Activated T-cell treated with anti-CD3 and anti-CD28 coated beads, Interleukin-2, amount 50 U/mL, for 72 hours (primary cell): ENCODE data around the gene LAMA2. TPM values are rescaled to one million over a fixed set of nuclear protein-coding genes. Genes with fewer than 3 reads are reported as not detected.
"Not testable (repeated sequence)": the region's sequence is repeated elsewhere in the genome, so short reads cannot be mapped to it uniquely, and the experiment has no call there.

Source experiments
- ATAC-seq, 2 donors: fragments of 150-1000 bp; cut with Tn5 transposase; replicated peaks in 1 of 2; 2 replicates each; pipeline ENCODE4 v1.10.0; 2021; ENCODE audit warnings: moderate library complexity in 2 of 2, mild to moderate bottlenecking in 1 of 2
- DNase-seq, 2 donors: peaks; one replicate each; pipeline ENCODE4 v3.0.0; 2021 to 2022; ENCODE audit warnings: mixed read lengths in 1 of 2
- H3K27ac Mint-ChIP-seq: one replicate; pipeline ENCODE4 v1.8.0; 2022; ENCODE audit warnings: mild to moderate bottlenecking, moderate library complexity, mixed read lengths
- H3K27me3 Mint-ChIP-seq: one replicate; pipeline ENCODE4 v1.8.0; 2022; ENCODE audit warnings: low read depth, mixed read lengths
- H3K36me3 Mint-ChIP-seq, 2 donors: one replicate each; pipeline ENCODE4 v1.8.0; 2022; ENCODE audit warnings: mixed read lengths in 2 of 2, mild to moderate bottlenecking in 1 of 2; ENCODE audit not compliant: insufficient read depth in 2 of 2
- H3K4me1 Mint-ChIP-seq: one replicate; pipeline ENCODE4 v1.8.0; 2022; ENCODE audit warnings: low read depth, mixed read lengths
- H3K4me3 Mint-ChIP-seq, 2 donors: one replicate each; pipeline ENCODE4 v1.8.0; 2022; ENCODE audit warnings: mild to moderate bottlenecking in 2 of 2, mixed read lengths in 2 of 2, moderate library complexity in 2 of 2
- H3K9me3 Mint-ChIP-seq, 2 donors: one replicate each; pipeline ENCODE4 v1.8.0; 2022; ENCODE audit warnings: mixed read lengths in 2 of 2
- total RNA-seq, 2 donors: library from RNA; stranded (reverse); gene quantifications; one replicate each; pipeline ENCODE4 v1.2.3, GENCODE V29; 2022

The LAMA2 gene
- total RNA-seq, 2 donors from 2014 or later = 0.05 TPM; not detected in 1

GRCh38 chr6:129030215-129030614 lies 147.3 kb downstream of the LAMA2 start:
- no peaks in the 10 kb centered on the region for H3K9me3 Mint-ChIP-seq
- no peaks in the 10 kb centered on the region for H3K4me1 Mint-ChIP-seq
- no peaks in the 10 kb centered on the region for H3K36me3 Mint-ChIP-seq
- DNase-seq (no peak), ATAC-seq (no peak)
- H3K4me3 Mint-ChIP-seq = no peak overlapping the region
- no peaks in the 10 kb centered on the region for H3K27me3 Mint-ChIP-seq
- no peak overlapping the region for H3K27ac Mint-ChIP-seq

DNA sequence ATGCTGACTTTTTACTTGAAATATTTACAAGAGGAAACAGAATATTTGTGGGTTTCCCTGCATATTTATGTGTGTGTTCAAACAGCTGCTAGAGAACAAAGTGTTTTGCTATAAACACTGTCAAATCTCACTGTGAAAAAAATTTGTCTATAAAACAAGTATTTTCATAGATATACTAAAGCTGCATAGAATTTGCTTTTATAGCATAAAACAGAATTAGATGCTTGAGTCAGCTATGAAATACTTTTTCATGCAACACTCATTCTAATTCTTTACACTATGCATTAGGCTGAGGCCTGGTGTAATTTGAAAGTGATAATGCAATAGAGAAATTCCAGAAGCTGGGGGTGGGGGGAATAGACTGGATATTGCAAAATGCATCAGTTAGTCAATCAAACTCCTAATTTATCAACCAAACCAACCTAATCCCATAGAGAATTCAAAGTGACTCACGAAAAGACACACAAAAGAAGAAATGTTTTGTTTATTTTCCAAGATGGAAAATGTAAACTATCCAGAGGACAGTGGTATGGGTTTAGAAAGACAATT lies 148.2 kb downstream of the LAMA2 start:
- DNase-seq = no peak
- no peak for ATAC-seq
- no peaks in the 10 kb centered on the region for H3K27me3 Mint-ChIP-seq
- H3K27ac Mint-ChIP-seq = no peak overlapping the region
- no peaks in the 10 kb centered on the region for H3K9me3 Mint-ChIP-seq
- no peaks in the 10 kb centered on the region for H3K36me3 Mint-ChIP-seq
- no peak overlapping the region for H3K4me3 Mint-ChIP-seq
- no peaks in the 10 kb centered on the region for H3K4me1 Mint-ChIP-seq

DNA sequence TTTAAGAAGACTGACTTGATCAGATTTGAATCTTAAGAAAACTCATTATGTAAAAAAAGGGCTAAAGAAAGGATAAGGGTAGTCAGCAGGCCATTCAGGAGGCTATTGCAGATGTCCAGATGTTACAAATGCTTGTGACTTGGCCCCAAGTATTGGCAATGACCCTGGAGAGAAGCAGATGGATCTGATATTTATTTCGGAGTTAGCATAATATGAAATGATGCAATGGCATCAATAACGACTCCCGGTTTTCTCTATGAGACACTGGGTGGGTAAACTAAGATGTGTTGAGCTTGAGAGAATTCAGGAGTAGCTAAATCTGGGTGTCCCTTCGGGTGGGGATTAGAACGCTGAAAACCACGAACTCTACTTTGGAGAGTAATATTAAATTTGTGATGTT lies 149.7 kb downstream of the LAMA2 start:
- no peaks in the 10 kb centered on the region for H3K9me3 Mint-ChIP-seq
- no peaks in the 10 kb centered on the region for H3K27me3 Mint-ChIP-seq
- no peak for ATAC-seq
- no peak for DNase-seq
- H3K36me3 Mint-ChIP-seq = no peaks in the 10 kb centered on the region
- no peak overlapping the region for H3K4me3 Mint-ChIP-seq
- H3K4me1 Mint-ChIP-seq = no peaks in the 10 kb centered on the region
- H3K27ac Mint-ChIP-seq = no peak overlapping the region

DNA sequence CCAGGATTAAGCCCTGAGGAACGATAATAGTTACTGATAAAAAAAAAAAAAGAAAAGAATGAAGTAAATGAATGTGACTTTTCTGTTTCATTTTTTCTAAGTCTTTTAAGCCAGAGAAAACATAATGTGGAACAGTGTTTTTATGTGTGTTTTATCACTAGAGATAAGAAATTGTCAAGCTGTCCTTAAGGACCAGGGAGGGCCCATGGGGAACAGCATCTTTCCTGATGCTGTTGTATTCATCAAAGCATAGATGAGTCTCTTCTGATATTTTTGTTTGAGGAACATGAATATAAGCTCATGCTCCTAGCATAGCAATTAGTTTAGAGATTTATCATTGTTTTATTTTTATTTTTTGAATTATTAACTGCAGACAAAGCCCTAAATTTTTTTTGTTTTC lies 150.2 kb downstream of the LAMA2 start:
- Mint-ChIP-seq H3K27me3 (no peaks in the 10 kb centered on the region), H3K4me1 (no peaks in the 10 kb centered on the region), H3K9me3 (no peaks in the 10 kb centered on the region), H3K27ac (no peak overlapping the region), H3K36me3 (no peaks in the 10 kb centered on the region), H3K4me3 (no peak overlapping the region)
- no peak for ATAC-seq
- no peak for DNase-seq

- no peak overlapping the region for H3K4me3 Mint-ChIP-seq
- H3K9me3 Mint-ChIP-seq = no peaks in the 10 kb centered on the region
- H3K36me3 Mint-ChIP-seq = no peaks in the 10 kb centered on the region
- no peaks in the 10 kb centered on the region for H3K27me3 Mint-ChIP-seq
- DNase-seq (no peak), ATAC-seq (no peak)
- H3K4me1 Mint-ChIP-seq = no peaks in the 10 kb centered on the region
- no peak overlapping the region for H3K27ac Mint-ChIP-seq
Measured at GRCh38 chr6:129033581-129033980, 150.6 kb downstream of the LAMA2 start.

DNA sequence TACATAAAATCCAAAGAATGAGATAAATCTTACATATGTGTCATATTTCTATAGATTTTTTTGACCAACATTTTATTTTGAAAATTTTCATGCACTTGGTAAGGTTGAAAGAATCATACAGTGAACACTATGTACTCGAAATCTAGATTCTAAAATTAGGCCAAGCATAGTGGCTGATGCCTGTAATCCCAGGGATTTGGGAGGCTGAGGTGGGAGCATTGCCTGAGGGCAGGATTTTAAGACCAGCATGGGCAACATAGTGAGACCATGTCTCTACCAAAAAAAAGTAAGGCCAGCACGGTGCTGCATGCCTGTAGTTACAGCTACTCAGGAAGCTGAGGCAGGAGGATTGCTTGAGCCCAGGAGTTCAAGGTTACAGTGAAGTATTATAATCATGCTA lies 158.6 kb downstream of the LAMA2 start:
- Mint-ChIP-seq H3K36me3 (no peaks in the 10 kb centered on the region), H3K4me3 (no peak overlapping the region), H3K4me1 (no peaks in the 10 kb centered on the region), H3K9me3 (peaks cover 0 to 2% of the 10 kb centered on the region in 2 donors), H3K27me3 (no peaks in the 10 kb centered on the region), H3K27ac (no peak overlapping the region)
- no peak for DNase-seq
- no peak for ATAC-seq

GRCh38 chr6:129046526-129046925 lies 163.6 kb downstream of the LAMA2 start:
- no peak overlapping the region for H3K4me3 Mint-ChIP-seq
- no peaks in the 10 kb centered on the region for H3K4me1 Mint-ChIP-seq
- H3K36me3 Mint-ChIP-seq = no peaks in the 10 kb centered on the region
- H3K9me3 Mint-ChIP-seq = peaks cover 0 to 2% of the 10 kb centered on the region in 2 donors
- no peak overlapping the region for H3K27ac Mint-ChIP-seq
- DNase-seq (no peak), ATAC-seq (no peak)
- no peaks in the 10 kb centered on the region for H3K27me3 Mint-ChIP-seq

GRCh38 chr6:129047834-129048233 lies 164.9 kb downstream of the LAMA2 start:
- ATAC-seq = no peak
- H3K27ac Mint-ChIP-seq = no peak overlapping the region
- no peaks in the 10 kb centered on the region for H3K4me1 Mint-ChIP-seq

DNA sequence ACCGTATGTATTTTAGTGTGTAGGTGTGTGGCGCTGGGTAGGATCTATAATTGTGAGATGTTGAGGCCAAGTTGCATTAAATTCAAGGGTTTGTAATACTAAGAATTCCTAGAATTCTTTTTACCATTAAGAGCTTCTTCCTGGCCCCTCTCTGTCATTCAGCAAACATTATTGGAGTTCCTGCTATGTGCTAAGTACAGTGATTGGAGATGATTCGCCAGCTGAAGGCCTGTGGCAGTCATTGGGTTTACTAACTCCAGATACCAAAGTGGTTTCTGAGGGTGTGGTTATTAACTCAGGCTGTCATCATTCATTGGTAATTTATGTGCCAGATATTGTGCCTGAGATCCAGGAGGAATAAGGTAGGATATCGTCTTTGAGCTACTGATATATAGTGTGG lies 167.1 kb downstream of the LAMA2 start:
- H3K9me3 Mint-ChIP-seq = peaks cover 0 to 2% of the 10 kb centered on the region in 2 donors
- DNase-seq (no peak), ATAC-seq (no peak)
- no peak overlapping the region for H3K27ac Mint-ChIP-seq
- H3K27me3 Mint-ChIP-seq = no peaks in the 10 kb centered on the region
- no peak overlapping the region for H3K4me3 Mint-ChIP-seq
- no peaks in the 10 kb centered on the region for H3K4me1 Mint-ChIP-seq
- H3K36me3 Mint-ChIP-seq = no peaks in the 10 kb centered on the region

More at GRCh38 chr6:129047834-129048233, 164.9 kb downstream of the LAMA2 start:
- no peaks in the 10 kb centered on the region for H3K36me3 Mint-ChIP-seq
- DNase-seq = no peak
- H3K9me3 Mint-ChIP-seq = peaks cover 0 to 2% of the 10 kb centered on the region in 2 donors
- H3K27me3 Mint-ChIP-seq = no peaks in the 10 kb centered on the region
- H3K4me3 Mint-ChIP-seq = no peak overlapping the region

DNA sequence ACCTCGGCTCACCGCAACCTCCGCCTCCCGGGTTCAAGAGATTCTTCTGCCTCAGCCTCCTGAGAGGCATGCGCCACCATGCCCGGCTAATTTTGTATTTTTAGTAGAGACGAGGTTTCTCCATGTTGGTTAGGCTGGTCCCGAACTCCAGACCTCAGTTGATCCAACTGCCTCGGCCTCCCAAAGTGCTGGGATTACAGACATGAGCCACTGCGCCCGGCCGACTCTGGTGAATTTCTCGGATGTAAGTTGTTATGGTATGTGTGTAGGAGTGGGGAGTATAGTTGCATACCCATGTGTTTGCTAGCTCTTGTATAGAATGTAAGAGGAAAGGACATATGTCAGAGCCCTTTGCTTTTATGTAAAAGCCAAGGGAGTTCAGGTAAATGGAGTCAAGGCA lies 170.2 kb downstream of the LAMA2 start:
- not testable (repeated sequence) for H3K36me3 Mint-ChIP-seq, DNase-seq, ATAC-seq, H3K4me3 Mint-ChIP-seq, H3K27ac Mint-ChIP-seq, H3K4me1 Mint-ChIP-seq, H3K27me3 Mint-ChIP-seq, H3K9me3 Mint-ChIP-seq

DNA sequence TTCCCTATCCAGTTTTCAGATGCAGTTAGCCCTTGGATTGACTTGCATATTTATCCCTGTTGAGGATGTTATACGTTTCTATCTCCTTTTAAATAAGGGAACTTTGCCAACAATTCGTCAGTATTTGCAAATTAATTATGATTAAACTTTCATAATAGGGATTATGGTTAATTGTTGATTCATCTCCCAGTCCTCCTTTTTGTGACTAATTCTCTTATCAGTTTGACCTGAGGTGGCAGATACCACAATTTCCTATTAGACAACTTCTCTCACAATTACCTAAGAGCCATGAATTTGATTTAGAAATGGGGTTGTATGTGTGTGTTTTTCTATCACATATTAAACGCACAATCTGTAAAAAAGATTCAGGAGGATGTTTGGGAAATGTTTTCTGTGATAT lies 172.9 kb downstream of the LAMA2 start:
- no peak overlapping the region for H3K27ac Mint-ChIP-seq
- H3K36me3 Mint-ChIP-seq = no peaks in the 10 kb centered on the region
- H3K27me3 Mint-ChIP-seq = peaks cover 5% of the 10 kb centered on the region
- no peak overlapping the region for H3K4me3 Mint-ChIP-seq
- H3K4me1 Mint-ChIP-seq = no peaks in the 10 kb centered on the region
- DNase-seq = no peak
- no peaks in the 10 kb centered on the region for H3K9me3 Mint-ChIP-seq
- no peak for ATAC-seq

DNA sequence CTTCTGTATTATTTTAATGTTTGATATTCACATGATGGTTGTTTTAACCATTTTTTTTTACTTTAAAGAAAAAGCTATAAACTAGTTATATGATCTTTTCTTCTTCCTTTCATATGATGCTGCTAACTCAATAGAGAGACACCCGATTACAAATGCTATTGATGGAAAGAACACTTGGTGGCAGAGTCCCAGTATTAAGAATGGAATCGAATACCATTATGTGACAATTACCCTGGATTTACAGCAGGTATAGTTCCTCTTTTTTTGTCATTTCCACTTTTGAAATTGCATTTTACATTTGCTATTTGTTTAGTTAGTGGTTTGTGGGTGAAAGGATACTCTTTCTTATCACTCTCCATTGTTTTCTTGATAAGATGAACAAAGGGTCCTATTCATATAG lies 176.7 kb downstream of the LAMA2 start:
- H3K27me3 Mint-ChIP-seq = peaks cover 5% of the 10 kb centered on the region
- ATAC-seq = no peak
- H3K4me1 Mint-ChIP-seq = no peaks in the 10 kb centered on the region
- H3K36me3 Mint-ChIP-seq = no peaks in the 10 kb centered on the region
- no peaks in the 10 kb centered on the region for H3K9me3 Mint-ChIP-seq
- DNase-seq = no peak
- H3K4me3 Mint-ChIP-seq = no peak overlapping the region
- no peak overlapping the region for H3K27ac Mint-ChIP-seq

- DNase-seq = no peak
- Mint-ChIP-seq H3K36me3 (no peaks in the 10 kb centered on the region), H3K4me1 (no peaks in the 10 kb centered on the region), H3K27ac (no peak overlapping the region), H3K9me3 (no peaks in the 10 kb centered on the region), H3K27me3 (no peaks in the 10 kb centered on the region), H3K4me3 (no peak overlapping the region)
- ATAC-seq = no peak
Measured at GRCh38 chr6:129069006-129069405, 186.1 kb downstream of the LAMA2 start.

- Mint-ChIP-seq H3K9me3 (no peaks in the 10 kb centered on the region), H3K4me1 (no peaks in the 10 kb centered on the region), H3K4me3 (no peak overlapping the region), H3K36me3 (no peaks in the 10 kb centered on the region), H3K27me3 (no peaks in the 10 kb centered on the region), H3K27ac (no peak overlapping the region)
- no peak for ATAC-seq
- DNase-seq = no peak
Measured at GRCh38 chr6:129073051-129073450, 190.1 kb downstream of the LAMA2 start.
